ENCODE data around the gene ARFIP1.
"Not testable (repeated sequence)": the region's sequence is repeated elsewhere in the genome, so short reads cannot be mapped to it uniquely, and the experiment has no call there.

The ARFIP1 gene

GRCh38 chr4:152779513-152780266, at the start of gene ARFIP1, which contains the start of gene TIGD4:
Gene ARFIP1, plus strand, starts transcription at chr4:152779954. Its CDS starts 49,680 bp downstream, at chr4:152829634.
Gene TIGD4, minus strand, starts transcription at chr4:152779730. Its CDS starts 8,726 bp downstream, at chr4:152771004.
- peak; percentile 77 to 93 (median 88) for DNase-seq (ENCODE audit: low read depth in 4 of 4, low spot score in 1 of 4)

DNA sequence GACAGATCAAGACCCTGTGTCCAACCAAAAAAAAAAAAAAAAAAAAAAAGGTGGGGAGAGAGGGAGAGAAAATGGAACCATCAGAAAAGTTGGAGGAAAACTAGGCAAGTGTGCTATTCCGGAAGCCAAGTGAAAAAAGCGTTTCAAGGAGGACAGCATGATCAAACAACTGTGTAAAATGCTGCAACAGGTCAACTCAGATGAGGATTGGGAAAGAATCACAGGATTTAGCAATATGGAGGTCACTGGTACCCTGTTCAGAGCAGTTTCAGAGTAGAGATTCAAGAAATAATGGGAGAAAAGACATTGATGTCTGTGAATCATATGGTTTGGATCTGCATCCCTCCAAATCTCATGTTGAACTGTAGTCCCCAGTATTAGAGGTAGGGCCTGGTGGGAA, 47.8 kb upstream of the ARFIP1 start:
- no peak for DNase-seq (ENCODE audit: low read depth in 4 of 4, low spot score in 1 of 4)

DNA sequence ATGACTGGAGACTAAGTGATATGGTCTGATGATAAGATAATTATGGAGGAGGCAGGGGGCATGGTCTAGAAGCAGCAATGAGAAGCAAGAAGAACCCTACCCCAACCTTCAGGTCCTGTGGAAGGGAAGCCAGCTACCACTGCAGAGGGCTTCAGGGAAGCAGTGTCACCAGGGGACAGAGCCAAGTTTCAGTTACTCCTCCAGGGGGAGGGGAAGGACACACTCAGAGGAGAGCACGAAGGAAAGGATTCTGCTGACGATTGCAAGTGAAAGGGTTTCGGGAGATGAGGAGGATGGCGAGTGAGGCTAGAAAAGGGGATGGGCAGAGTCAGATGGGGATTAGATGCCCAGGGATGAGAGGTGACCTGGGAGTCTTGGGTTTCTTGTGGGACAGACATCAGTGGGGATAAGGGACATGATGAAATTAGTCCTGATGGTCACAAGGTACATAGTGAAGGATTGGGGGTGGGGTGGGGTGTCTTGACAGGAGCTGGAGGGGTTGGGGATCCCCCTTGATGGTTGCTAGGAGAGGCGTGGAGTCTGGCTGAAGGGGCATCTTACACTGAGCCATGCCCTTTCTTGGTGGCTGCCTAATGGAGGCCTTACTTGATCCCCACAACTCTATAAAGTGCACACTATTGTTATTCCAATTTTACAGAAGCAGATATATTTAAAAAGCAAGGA, 45.6 kb upstream of the ARFIP1 start:
- DNase-seq (ENCODE audit: low read depth in 4 of 4, low spot score in 1 of 4): no peak

GRCh38 chr4:152734699-152735050, 45.1 kb upstream of the ARFIP1 start:
- DNase-seq (ENCODE audit: low read depth in 4 of 4, low spot score in 1 of 4): no peak

GRCh38 chr4:152735396-152735859, 44.3 kb upstream of the ARFIP1 start:
- DNase-seq (ENCODE audit: low read depth in 4 of 4, low spot score in 1 of 4): no peak

DNA sequence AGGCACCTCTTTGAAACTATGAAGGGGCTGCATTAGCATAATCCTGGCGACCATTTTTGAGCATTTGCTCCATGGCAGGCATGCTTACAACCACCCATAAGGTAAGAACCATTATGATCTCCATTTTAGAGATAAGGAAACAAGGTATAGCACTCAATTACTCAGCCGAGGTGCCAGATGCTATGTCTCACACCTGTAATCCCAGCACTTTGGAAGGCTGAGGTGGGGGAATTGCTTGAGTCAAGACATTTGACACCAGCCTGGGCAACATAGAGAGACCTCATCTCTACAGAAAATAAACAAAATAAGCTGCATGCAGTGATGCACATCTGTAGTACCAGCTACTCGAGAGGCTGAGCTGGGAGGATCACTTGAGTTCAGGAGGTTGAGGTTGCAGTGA, 43.8 kb upstream of the ARFIP1 start:
- DNase-seq (ENCODE audit: low read depth in 4 of 4, low spot score in 1 of 4): no peak

DNA sequence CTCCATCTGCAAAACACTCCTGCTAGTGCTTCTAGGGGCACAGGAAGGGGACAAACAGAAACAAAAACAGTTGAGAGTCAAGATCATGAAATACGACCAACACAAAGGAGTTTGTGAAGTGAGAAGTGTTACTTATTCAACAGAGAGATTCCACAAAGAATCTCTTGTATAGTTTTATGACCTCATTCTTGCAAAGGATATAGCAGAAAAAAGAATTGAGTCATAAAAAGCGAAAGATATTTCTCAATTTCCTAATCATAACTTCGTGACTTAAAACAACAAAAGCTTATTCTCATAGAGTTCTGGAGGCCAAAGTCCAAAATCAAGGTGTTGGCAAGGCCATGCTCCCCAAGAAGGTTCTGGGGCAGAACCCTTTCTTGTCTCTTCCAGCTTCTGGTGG, 40.9 kb upstream of the ARFIP1 start:
- DNase-seq (ENCODE audit: low read depth in 4 of 4, low spot score in 1 of 4): no peak

- no peak for DNase-seq (ENCODE audit: low read depth in 4 of 4, low spot score in 1 of 4)
Measured at GRCh38 chr4:152747444-152747843, 32.3 kb upstream of the ARFIP1 start.

DNA sequence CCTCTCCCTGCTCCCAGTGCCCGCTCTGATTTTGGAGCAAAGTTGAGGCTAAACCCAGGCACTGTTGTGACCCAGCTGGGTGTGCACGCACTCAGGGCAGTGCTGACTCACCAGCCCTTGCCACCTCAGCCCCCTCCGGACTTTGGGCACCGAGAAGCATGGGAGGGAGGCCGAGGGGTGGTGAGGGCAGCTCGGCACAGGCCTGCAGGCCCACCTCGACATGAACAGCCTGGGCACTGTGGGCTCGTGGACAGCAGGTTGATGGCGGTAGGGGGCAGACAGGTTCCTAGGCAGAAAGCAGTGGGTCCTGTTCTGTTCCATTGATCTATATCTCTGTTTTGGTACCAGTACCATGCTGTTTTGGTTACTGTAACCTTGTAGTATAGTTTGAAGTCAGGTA, 31.1 kb upstream of the ARFIP1 start:
- DNase-seq (ENCODE audit: low read depth in 4 of 4, low spot score in 1 of 4): no peak

- no peak for DNase-seq (ENCODE audit: low read depth in 4 of 4, low spot score in 1 of 4)
Measured at GRCh38 chr4:152763796-152764195, 16.0 kb upstream of the ARFIP1 start.

DNA sequence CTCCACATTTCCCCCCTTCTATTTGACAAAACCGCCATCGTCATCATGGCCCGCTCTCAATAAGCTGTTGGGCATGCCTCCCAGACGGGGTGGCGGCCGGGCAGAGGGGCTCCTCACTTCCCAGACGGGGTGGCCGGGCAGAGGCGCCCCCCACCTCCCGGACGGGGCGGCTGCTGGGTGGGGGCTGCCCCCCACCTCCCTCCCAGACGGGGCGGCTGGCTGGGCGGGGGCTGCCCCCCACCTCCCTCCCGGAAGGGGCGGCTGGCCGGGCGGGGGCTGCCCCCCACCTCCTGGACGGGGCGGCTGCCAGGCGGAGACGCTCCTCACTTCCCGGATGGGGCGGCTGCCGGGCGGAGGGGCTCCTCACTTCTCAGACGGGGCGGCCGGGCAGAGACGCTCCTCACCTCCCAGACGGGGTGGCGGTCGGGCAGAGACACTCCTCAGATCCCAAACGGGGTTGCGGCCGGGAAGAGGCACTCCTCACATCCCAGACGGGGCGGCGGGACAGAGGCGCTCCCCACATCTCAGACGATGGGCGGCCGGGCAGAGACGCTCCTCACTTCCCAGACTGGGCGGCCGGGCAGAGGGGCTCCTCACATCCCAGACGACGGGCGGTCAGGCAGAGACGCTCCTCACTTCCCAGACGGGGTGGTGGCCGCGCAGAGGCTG, 14.6 kb upstream of the ARFIP1 start:
- DNase-seq (ENCODE audit: low read depth in 4 of 4, low spot score in 1 of 4): not testable (repeated sequence)

DNA sequence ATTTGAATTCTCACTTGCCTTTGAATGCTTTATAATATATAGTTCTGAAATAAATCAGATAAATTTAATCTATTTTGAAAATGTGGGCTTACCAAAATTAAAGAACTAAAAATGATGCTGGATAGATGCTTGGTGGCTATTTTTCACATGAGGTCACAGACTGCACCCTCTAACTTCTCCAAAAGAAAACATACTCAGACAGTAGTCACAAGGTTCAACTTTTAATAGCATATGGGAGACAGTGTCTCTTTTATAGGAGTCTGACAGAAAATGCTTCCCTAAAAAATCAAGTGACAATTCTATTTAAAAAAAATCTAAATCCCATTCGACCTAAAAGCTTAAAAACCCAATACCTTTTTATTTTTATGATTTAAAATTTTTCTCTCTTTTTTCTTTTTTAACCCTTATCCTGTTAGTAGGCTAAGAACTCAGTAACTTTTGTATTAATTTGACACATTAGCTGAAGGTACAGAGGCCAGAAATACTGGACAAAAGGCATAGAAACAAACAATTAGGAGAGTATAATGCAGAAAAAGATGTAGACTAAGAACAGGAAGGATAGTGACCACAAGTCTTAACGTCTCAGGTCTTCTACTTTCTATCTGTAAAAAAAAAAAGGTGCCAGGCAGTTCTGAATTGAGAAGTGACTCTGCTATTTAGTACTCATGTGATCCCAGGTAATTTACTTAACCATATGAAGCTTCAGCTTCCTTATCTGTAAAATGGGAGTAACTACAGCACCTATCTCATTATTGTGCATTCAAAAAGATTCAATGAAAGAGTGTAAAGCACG, 7.8 kb upstream of the ARFIP1 start:
- DNase-seq (ENCODE audit: low read depth in 4 of 4, low spot score in 1 of 4): no peak

DNA sequence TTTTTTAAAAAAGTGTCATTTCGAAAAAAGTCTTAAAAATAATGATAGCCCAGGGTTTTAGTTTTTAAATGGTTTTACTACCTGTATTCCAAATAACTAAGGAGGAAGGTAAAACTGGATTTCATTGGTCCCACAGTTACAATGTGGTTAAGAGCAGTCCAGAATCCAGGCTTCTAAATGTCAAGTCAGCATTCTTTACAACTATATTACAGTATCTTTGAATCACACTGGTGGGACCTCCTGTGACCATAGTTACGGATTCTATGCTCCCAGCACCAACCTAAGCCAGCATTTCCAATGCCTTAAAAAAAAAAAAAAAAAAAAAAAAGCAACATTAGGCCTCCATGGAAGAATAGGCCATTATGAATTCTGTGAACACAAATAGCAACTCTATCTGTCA, 6.4 kb upstream of the ARFIP1 start:
- no peak for DNase-seq (ENCODE audit: low read depth in 4 of 4, low spot score in 1 of 4)

GRCh38 chr4:152773953-152774352, 5.8 kb upstream of the ARFIP1 start:
- no peak for DNase-seq (ENCODE audit: low read depth in 4 of 4, low spot score in 1 of 4)

GRCh38 chr4:152776352-152776751, 3.4 kb upstream of the ARFIP1 start:
- no peak for DNase-seq (ENCODE audit: low read depth in 4 of 4, low spot score in 1 of 4)

DNA sequence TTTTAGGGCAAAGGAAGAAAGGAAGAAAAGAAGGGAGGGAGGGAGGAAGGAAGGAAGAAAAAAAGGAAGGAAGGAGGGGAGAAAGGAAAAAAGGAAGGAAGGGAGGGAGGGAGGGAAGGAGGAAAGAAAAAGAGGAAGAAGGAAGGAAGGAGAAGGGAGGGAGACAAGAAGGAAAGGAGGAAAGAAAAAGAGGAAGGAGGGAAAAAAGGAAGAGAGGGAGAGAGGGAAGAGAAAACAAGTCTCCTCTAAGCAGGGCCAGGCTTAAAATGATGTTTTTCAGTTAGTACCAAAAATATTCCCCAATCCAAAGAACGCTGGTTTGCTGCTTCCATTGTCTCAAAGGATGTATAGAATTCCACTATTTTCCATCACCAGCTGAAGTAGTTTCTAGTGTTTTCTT, 2.3 kb upstream of the ARFIP1 start:
- DNase-seq (ENCODE audit: low read depth in 4 of 4, low spot score in 1 of 4): no peak

- peak in 3 of 4 experiments; percentile 3 to 12 (median 5) for DNase-seq (ENCODE audit: low read depth in 4 of 4, low spot score in 1 of 4)
Measured at GRCh38 chr4:152778656-152779512, 870 bp upstream of the ARFIP1 start.

GRCh38 chr4:152780267-152780778, 569 bp downstream of the ARFIP1 start:
- peak in 1 of 4 experiments; percentile 41 for DNase-seq (ENCODE audit: low read depth in 4 of 4, low spot score in 1 of 4)

DNA sequence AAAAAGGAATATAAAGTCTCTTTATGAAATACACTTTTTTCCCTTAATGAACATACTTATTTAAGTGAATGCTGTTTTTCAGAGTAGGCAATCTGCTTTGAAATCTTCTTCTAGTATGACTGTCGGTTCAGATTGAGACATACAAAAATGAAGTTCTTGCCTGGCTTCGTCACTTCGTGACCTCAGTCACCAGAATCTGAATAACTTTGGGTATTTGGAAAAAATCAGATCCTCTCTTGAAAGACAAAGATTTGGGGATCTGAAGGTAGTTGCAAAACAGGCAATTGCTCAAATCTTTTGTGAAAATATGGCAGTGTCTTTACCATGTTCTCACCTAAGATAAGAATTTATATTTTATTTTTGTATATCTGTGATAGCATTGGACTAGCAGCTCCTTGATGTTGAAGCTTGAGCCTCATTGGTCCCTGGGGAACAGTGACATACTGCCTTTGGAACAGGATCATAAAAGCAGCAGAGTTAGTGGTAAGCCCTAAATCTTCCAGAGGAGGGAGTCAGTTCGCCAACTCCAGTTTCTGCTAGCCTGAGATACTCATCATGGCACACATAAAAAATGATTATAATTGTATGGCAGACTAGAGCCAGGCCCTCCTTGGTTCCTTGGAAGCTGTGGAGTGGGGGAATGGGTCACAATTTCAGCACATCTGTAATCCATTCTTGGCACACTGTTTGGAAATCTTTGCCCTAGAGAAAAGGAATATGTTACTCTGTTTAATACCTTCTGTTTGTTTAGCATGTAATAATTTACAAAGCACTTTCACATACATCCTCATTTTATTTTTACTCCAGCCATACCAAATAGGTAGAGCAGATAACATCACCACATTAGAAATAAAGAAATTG, 5.0 kb downstream of the ARFIP1 start:
- DNase-seq (ENCODE audit: low read depth in 4 of 4, low spot score in 1 of 4): no peak

Data from stimulated activated CD4-positive, alpha-beta T cell treated with anti-CD3 and anti-CD28 coated beads, Interleukin-1b, Interleukin-23, amount 100 ng/mL, for 24 hours (primary cell).